ENCODE results near the gene ATG5.
"Not testable (repeated sequence)": the region's sequence is repeated elsewhere in the genome, so short reads cannot be mapped to it uniquely, and the experiment has no call there.

ATG5 gene

GRCh38 chr6:106309766-106310373 is 15.7 kb downstream of the ATG5 start:
- no peak for DNase-seq

GRCh38 chr6:106308985-106309384 is 16.6 kb downstream of the ATG5 start:
- no peak for DNase-seq

GRCh38 chr6:106305740-106306139 is 19.8 kb downstream of the ATG5 start:
- no peak for DNase-seq

- DNase-seq = peak in 1 of 3 experiments; percentile 37
Measured at GRCh38 chr6:106300944-106301343, 24.6 kb downstream of the ATG5 start.

- no peak for DNase-seq
Measured at GRCh38 chr6:106300020-106300780, 25.4 kb downstream of the ATG5 start.

GRCh38 chr6:106293116-106293515 is 32.4 kb downstream of the ATG5 start:
- DNase-seq = no peak

- no peak for DNase-seq
Measured at GRCh38 chr6:106290954-106291353, 34.6 kb downstream of the ATG5 start.

- DNase-seq = no peak
Measured at GRCh38 chr6:106290032-106290431, 35.5 kb downstream of the ATG5 start.

GRCh38 chr6:106287215-106287614 is 38.3 kb downstream of the ATG5 start:
- DNase-seq = no peak

- no peak for DNase-seq
Measured at GRCh38 chr6:106286746-106287145, 38.8 kb downstream of the ATG5 start.

GRCh38 chr6:106283481-106283880 is 42.1 kb downstream of the ATG5 start:
- no peak for DNase-seq

GRCh38 chr6:106281661-106282060 is 43.9 kb downstream of the ATG5 start:
- DNase-seq = no peak

- DNase-seq = no peak
Measured at GRCh38 chr6:106281088-106281487, 44.5 kb downstream of the ATG5 start.

- no peak for DNase-seq
Measured at GRCh38 chr6:106279179-106279578, 46.4 kb downstream of the ATG5 start.

- DNase-seq = no peak
Measured at GRCh38 chr6:106275692-106276091, 49.9 kb downstream of the ATG5 start.

GRCh38 chr6:106273087-106273486 is 52.5 kb downstream of the ATG5 start:
- DNase-seq = no peak

- DNase-seq = no peak
Measured at GRCh38 chr6:106272287-106272686, 53.3 kb downstream of the ATG5 start.

- no peak for DNase-seq
Measured at GRCh38 chr6:106270414-106270813, 55.1 kb downstream of the ATG5 start.

GRCh38 chr6:106269268-106269919 is 56.2 kb downstream of the ATG5 start:
- DNase-seq = not testable (repeated sequence)

GRCh38 chr6:106268500-106268899 is 57.1 kb downstream of the ATG5 start:
- DNase-seq = not testable (repeated sequence)

- not testable (repeated sequence) for DNase-seq
Measured at GRCh38 chr6:106264433-106264832, 61.1 kb downstream of the ATG5 start.

- DNase-seq = not testable (repeated sequence)
Measured at GRCh38 chr6:106259748-106260147, 65.8 kb downstream of the ATG5 start.

- DNase-seq = no peak
Measured at GRCh38 chr6:106258726-106259125, 66.8 kb downstream of the ATG5 start.

- peak in 2 of 3 experiments; percentile 10 to 64 for DNase-seq
Measured at GRCh38 chr6:106257195-106257594, 68.4 kb downstream of the ATG5 start.
